ENCODE measurements around the gene NCAPH2.

The NCAPH2 gene

GRCh38 chr22:50507991-50508884, at the start of gene NCAPH2:
Gene NCAPH2, plus strand, starts transcription at chr22:50508224. Its CDS starts 114 bp downstream, at chr22:50508338.
- Mint-ChIP-seq H3K4me1 (peaks cover 36% of the 10 kb centered on the region), H3K36me3 (peaks cover 15% of the 10 kb centered on the region), H3K27ac (peak within 1 kb of the TSS; percentile 94), H3K27me3 (no peaks in the 10 kb centered on the region), H3K9me3 (no peaks in the 10 kb centered on the region), H3K4me3 (peak within 1 kb of the TSS; percentile 99)
- peak; percentile 81 for ATAC-seq

- Mint-ChIP-seq H3K4me1 (peaks cover 7% of the 10 kb centered on the region), H3K36me3 (peaks cover 75% of the 10 kb centered on the region), H3K9me3 (no peaks in the 10 kb centered on the region), H3K27me3 (no peaks in the 10 kb centered on the region), H3K4me3 (no peak overlapping the region), H3K27ac (peak overlapping the region; percentile 20)
- no peak for ATAC-seq
Measured at GRCh38 chr22:50459016-50459415, 49.0 kb upstream of the NCAPH2 start.

GRCh38 chr22:50459496-50460140, 48.4 kb upstream of the NCAPH2 start:
- Mint-ChIP-seq H3K36me3 (peaks cover 75% of the 10 kb centered on the region), H3K4me1 (peaks cover 13% of the 10 kb centered on the region), H3K9me3 (no peaks in the 10 kb centered on the region), H3K27me3 (no peaks in the 10 kb centered on the region), H3K27ac (no peak overlapping the region), H3K4me3 (no peak overlapping the region)
- ATAC-seq, result no peak

- H3K4me3 Mint-ChIP-seq, result no peak overlapping the region
- H3K9me3 Mint-ChIP-seq, result no peaks in the 10 kb centered on the region
- no peak overlapping the region for H3K27ac Mint-ChIP-seq
- no peaks in the 10 kb centered on the region for H3K27me3 Mint-ChIP-seq
- peaks cover 13% of the 10 kb centered on the region for H3K4me1 Mint-ChIP-seq
- ATAC-seq, result no peak
- H3K36me3 Mint-ChIP-seq, result peaks cover 78% of the 10 kb centered on the region
Measured at GRCh38 chr22:50460938-50461337, 47.1 kb upstream of the NCAPH2 start.

GRCh38 chr22:50461536-50461935, 46.5 kb upstream of the NCAPH2 start:
- Mint-ChIP-seq H3K9me3 (no peaks in the 10 kb centered on the region), H3K4me3 (no peak overlapping the region), H3K4me1 (peaks cover 17% of the 10 kb centered on the region), H3K27ac (no peak overlapping the region), H3K36me3 (peaks cover 84% of the 10 kb centered on the region), H3K27me3 (no peaks in the 10 kb centered on the region)
- no peak for ATAC-seq

GRCh38 chr22:50461979-50462540, 46.0 kb upstream of the NCAPH2 start:
- Mint-ChIP-seq H3K27me3 (no peaks in the 10 kb centered on the region), H3K4me1 (peaks cover 22% of the 10 kb centered on the region), H3K4me3 (no peak overlapping the region), H3K9me3 (no peaks in the 10 kb centered on the region), H3K36me3 (peaks cover 85% of the 10 kb centered on the region), H3K27ac (no peak overlapping the region)
- ATAC-seq, result no peak

DNA sequence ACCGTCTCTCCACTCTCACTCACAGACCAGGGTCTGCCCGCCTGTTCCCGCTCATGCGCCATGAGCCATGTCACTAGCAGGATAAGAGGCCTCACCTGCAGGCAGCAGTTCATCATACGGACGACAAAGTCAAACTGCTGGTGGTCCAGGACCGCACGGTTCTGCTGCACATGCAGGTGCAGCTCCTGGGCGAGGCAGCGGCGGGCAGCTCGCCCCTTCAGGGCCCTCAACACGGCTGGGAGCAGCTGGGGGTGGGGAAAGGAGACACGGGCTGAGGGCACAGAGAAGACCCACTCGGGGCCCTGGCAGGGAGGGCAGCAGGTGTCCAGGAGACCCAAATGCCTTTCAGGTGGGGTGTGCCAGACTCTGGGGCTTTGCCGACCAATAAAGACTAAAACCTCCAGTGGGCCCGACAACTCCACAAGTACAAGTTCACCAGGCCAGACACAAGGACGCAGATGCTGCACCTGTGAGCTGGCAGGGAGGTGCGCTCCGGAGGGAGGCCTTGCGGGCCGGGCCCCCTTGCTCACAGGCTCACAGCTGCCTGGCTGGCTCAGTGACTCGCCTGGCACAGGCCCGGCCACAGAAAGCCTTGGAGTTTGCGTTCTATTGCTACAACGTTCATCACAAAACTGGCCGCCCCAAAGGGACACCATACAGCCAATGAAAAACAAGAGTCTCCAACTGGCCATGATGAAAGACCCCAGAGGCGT, 44.7 kb upstream of the NCAPH2 start:
- H3K27ac Mint-ChIP-seq, result peak overlapping the region; percentile 30
- no peaks in the 10 kb centered on the region for H3K27me3 Mint-ChIP-seq
- H3K36me3 Mint-ChIP-seq, result peaks cover 80% of the 10 kb centered on the region
- no peak for ATAC-seq
- H3K4me1 Mint-ChIP-seq, result peaks cover 25% of the 10 kb centered on the region
- H3K9me3 Mint-ChIP-seq, result no peaks in the 10 kb centered on the region
- H3K4me3 Mint-ChIP-seq, result no peak overlapping the region

DNA sequence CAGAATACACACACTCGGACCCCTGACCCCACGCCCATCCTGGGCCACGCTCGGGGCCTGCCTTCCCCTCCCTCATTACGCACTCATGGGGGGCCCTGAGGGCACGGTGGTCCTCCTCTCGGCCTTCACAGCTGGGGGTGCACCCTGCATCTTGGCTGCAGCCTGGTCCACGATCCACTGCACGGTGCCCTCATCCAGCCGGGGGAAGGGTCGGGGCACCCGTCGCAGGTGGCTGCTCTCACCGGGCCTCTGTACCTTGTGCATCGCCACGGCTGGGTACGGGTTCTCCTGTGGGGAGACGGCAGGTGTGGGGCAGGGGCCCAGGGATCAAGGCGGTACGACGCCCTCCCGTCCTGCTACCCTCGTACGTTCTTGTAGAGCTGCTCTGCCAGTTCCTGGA, 43.6 kb upstream of the NCAPH2 start:
- H3K4me1 Mint-ChIP-seq, result peaks cover 33% of the 10 kb centered on the region
- H3K27ac Mint-ChIP-seq, result no peak overlapping the region
- H3K9me3 Mint-ChIP-seq, result no peaks in the 10 kb centered on the region
- no peaks in the 10 kb centered on the region for H3K27me3 Mint-ChIP-seq
- peaks cover 74% of the 10 kb centered on the region for H3K36me3 Mint-ChIP-seq
- no peak for ATAC-seq
- no peak overlapping the region for H3K4me3 Mint-ChIP-seq

DNA sequence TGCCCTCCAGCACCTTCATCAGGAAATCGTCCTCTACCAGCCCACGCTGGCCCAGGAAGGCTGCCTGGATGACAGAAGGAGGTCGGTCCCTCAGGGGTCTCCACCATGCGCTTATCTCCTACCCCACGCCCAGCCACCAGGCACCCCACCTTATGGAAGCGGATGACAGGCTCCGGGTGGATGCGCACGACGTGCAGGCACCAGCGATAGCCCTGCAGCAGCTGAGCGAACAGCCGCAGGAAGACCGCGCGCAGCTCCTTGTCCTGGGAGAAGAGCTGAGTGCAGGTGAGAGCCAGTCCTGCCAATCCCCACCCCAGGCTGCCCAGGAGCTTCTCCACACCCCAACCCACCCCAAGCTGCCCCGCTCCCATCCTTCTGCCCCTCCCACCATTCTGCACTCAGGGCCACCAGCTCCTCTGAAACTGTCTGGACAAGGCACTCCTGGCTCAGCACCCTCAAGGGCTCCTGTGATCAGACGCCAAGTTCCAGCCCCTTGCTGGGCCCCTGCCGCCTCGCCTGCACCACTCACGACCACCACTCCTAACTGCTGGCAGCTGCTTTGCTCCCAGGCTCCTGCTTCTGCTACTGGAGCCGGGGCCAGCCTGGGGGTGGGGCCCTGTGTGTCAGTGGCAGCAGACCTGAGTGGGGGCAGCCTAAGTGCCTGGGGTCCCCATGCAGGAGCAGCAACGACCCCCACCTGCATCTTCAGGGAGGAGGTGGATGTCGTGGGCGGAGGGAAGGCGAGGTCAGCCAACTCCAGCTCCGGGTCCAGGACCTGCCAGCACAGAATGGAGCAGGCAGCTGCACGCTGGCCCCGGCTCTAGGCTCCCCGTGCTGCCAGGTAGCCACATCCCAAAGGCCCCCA, 42.7 kb upstream of the NCAPH2 start:
- no peak for ATAC-seq
- no peak overlapping the region for H3K4me3 Mint-ChIP-seq
- H3K27ac Mint-ChIP-seq, result no peak overlapping the region
- no peaks in the 10 kb centered on the region for H3K27me3 Mint-ChIP-seq
- peaks cover 42% of the 10 kb centered on the region for H3K4me1 Mint-ChIP-seq
- peaks cover 70% of the 10 kb centered on the region for H3K36me3 Mint-ChIP-seq
- H3K9me3 Mint-ChIP-seq, result no peaks in the 10 kb centered on the region

GRCh38 chr22:50467341-50467740, 40.7 kb upstream of the NCAPH2 start:
- peak overlapping the region; percentile 97 for H3K27ac Mint-ChIP-seq
- no peak for ATAC-seq
- peaks cover 62% of the 10 kb centered on the region for H3K4me1 Mint-ChIP-seq
- H3K36me3 Mint-ChIP-seq, result peaks cover 54% of the 10 kb centered on the region
- H3K4me3 Mint-ChIP-seq, result no peak overlapping the region
- H3K9me3 Mint-ChIP-seq, result no peaks in the 10 kb centered on the region
- no peaks in the 10 kb centered on the region for H3K27me3 Mint-ChIP-seq

GRCh38 chr22:50467773-50468440, 40.1 kb upstream of the NCAPH2 start:
- no peak for ATAC-seq
- Mint-ChIP-seq H3K27me3 (no peaks in the 10 kb centered on the region), H3K9me3 (no peaks in the 10 kb centered on the region), H3K27ac (peak overlapping the region; percentile 97), H3K36me3 (peaks cover 52% of the 10 kb centered on the region), H3K4me1 (peaks cover 68% of the 10 kb centered on the region), H3K4me3 (no peak overlapping the region)

- no peaks in the 10 kb centered on the region for H3K27me3 Mint-ChIP-seq
- peaks cover 75% of the 10 kb centered on the region for H3K4me1 Mint-ChIP-seq
- H3K4me3 Mint-ChIP-seq, result peak overlapping the region; percentile 64
- no peaks in the 10 kb centered on the region for H3K9me3 Mint-ChIP-seq
- no peak for ATAC-seq
- H3K27ac Mint-ChIP-seq, result peak overlapping the region; percentile 97
- H3K36me3 Mint-ChIP-seq, result peaks cover 50% of the 10 kb centered on the region
Measured at GRCh38 chr22:50468626-50469025, 39.4 kb upstream of the NCAPH2 start.

DNA sequence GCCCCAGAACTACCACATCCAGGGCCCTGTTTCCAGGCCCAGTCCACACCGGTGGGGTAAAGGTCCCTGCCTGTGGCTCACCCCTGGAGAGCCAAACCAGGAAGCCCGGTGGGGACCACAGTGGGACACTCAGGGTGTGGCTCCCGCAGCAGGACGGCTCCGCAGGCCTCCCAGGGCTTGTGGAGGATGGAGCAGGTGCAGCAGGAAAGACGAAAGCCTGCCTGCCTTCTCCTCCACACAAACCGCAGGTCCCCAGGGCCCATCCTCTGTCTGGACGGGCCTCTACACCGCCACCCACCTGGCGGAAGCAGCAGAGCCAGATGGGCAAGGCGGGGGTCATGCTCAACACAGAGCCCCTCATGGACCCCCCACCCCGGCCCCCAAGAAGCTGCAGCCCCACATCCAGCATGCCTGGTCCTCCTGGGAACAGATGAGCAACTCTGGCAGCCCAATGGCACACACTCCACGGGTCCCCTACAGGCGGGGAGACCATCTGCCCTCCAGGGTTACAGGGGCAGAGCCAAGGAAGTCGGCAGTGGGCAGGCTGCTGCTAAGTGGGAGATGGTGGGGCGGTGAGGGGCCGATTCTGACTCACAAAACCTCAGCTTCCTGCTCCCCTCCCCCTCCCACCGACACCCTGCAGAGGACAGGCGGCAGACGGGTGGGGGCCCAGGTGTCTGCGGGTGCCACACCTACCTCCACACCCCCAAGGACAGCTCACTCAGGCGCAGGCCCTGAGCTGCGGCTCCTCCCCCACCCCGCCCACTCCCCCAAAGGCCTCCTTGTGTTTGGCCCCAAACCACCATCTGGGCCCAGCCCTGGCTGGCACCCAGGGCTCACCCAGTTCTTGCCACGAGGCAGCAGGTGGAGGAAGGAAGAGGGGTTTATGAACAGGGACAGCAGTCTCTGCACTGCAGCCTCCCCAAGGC, 38.4 kb upstream of the NCAPH2 start:
- Mint-ChIP-seq H3K4me1 (peaks cover 75% of the 10 kb centered on the region), H3K9me3 (no peaks in the 10 kb centered on the region), H3K36me3 (peaks cover 40% of the 10 kb centered on the region), H3K27me3 (no peaks in the 10 kb centered on the region), H3K4me3 (peak overlapping the region; percentile 64), H3K27ac (peak overlapping the region; percentile 97)
- peak; percentile 91 for ATAC-seq

Measured in stimulated activated memory B cell treated with anti-CD40 and anti-IgM and Interleukin-4, amounts not matched to agents 10 μg/mL and 1 μg/mL and 100 μg/mL, for 72 hours (primary cell).